Lower leg skin (tissue), 4 donors: Measurements from ENCODE around the gene SPAG17. TPM values are rescaled to one million over a fixed set of nuclear protein-coding genes. Genes with fewer than 3 reads are reported as not detected.

Experiments
- DNase-seq, 2 donors: peaks; one replicate each; pipeline ENCODE4 v3.0.0-alpha.2; 2019; ENCODE audit warnings: low spot score in 2 of 2
- H3K4me3 ChIP-seq: fragments of 200-600 bp; sonication (generic); 2 replicates; pipeline ENCODE4 v1.5.1; 2017; ENCODE audit warnings: mild to moderate bottlenecking, low read depth; ENCODE audit not compliant: poor library complexity, severe bottlenecking
- POLR2A ChIP-seq, 2 donors: fragments of 450-650 bp; IDR thresholded peaks; one replicate each; pipeline ENCODE4 v1.6.1; 2016 to 2017; ENCODE audit warnings: antibody characterized with exemption in 2 of 2, mild to moderate bottlenecking in 1 of 2, moderate library complexity in 1 of 2
- WGBS, 2 donors: methylation state at CpG; one replicate each; pipeline ENCODE4 v1.1.5; 2018; 5-methylcytosine and 5-hydroxymethylcytosine counted together
- intact Hi-C: fragments of 100-400 bp; cut with DNase I; formaldehyde crosslinking; loops from one replicate; pipeline ENCODE4 v1.15.0; 2023; ENCODE audit warnings: low total_unique reads
- total RNA-seq, 4 donors: library from RNA; depleted of rRNA; stranded (reverse); fragments of >200 nt; gene quantifications; one replicate each; pipeline ENCODE4 v1.1.0, GENCODE V29; 2016
- TF ChIP-seq, protein P1 (sequence below), 3 donors: fragments of 450-650 bp; IDR thresholded peaks; one replicate each; pipeline ENCODE4 v1.5.1; 2016; ENCODE audit warnings: antibody characterized with exemption in 3 of 3, mild to moderate bottlenecking in 3 of 3, moderate library complexity in 2 of 3

The SPAG17 gene
- total RNA-seq, 4 donors from 2014 or later = 3.3 to 7.9 TPM; not detected in 2

DNA sequence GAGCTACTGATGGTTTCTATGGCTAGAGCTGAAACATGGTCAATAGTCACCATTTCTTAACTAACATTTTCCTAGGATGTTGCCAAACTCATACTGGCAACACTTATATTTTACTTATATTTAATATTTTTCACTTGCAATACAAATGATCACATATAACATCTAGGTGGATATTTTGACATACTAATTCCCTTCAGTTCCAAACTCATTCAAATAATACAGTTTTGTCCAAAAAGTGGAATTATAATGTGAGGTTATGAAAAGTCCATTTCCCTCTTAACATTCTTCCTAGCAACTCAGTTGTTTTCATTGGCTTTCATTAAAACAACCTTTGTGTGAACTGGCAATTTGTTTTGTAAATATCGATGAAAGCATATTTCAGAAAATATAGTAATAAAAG lies 16.0 kb downstream of the SPAG17 start:
- no peak overlapping the region for H3K4me3 ChIP-seq
- no peak for DNase-seq
- WGBS, 2 donors = 44 to 53% methylated on average over 1 of the region's 1 CpG
- intact Hi-C loops = no loop called here
- no peak for TF ChIP-seq POLR2A (IDR thresholded peaks at IDR 0.05)
- TF ChIP-seq, protein P1, sequence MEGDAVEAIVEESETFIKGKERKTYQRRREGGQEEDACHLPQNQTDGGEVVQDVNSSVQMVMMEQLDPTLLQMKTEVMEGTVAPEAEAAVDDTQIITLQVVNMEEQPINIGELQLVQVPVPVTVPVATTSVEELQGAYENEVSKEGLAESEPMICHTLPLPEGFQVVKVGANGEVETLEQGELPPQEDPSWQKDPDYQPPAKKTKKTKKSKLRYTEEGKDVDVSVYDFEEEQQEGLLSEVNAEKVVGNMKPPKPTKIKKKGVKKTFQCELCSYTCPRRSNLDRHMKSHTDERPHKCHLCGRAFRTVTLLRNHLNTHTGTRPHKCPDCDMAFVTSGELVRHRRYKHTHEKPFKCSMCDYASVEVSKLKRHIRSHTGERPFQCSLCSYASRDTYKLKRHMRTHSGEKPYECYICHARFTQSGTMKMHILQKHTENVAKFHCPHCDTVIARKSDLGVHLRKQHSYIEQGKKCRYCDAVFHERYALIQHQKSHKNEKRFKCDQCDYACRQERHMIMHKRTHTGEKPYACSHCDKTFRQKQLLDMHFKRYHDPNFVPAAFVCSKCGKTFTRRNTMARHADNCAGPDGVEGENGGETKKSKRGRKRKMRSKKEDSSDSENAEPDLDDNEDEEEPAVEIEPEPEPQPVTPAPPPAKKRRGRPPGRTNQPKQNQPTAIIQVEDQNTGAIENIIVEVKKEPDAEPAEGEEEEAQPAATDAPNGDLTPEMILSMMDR (IDR thresholded peaks at IDR 0.05) = no peak

DNA sequence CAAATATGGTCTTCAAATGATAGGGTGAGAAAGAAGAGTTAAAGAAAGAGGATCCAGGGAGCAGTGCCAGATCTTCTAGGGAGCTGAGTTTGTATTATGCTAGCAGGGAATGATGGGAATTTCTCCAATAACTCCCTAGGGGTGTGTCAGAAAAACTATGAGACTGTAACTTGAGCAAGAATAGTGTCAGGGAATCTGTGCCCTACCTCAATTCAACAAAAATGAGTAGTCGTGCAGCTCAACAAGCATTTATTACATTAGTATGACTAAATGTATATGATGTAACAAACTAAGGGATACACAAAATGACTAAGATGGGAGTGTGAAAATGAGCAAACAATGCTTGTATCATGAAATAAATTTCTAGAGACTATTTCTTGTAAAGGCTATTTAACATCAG lies 24.2 kb downstream of the SPAG17 start:
- intact Hi-C loops = no loop called here
- WGBS, 2 donors = 55 to 60% methylated on average over 1 of the region's 1 CpG
- no peak for DNase-seq
- TF ChIP-seq POLR2A (IDR thresholded peaks at IDR 0.05) = no peak
- TF ChIP-seq, protein P1 (IDR thresholded peaks at IDR 0.05) = no peak
- H3K4me3 ChIP-seq = no peak overlapping the region

DNA sequence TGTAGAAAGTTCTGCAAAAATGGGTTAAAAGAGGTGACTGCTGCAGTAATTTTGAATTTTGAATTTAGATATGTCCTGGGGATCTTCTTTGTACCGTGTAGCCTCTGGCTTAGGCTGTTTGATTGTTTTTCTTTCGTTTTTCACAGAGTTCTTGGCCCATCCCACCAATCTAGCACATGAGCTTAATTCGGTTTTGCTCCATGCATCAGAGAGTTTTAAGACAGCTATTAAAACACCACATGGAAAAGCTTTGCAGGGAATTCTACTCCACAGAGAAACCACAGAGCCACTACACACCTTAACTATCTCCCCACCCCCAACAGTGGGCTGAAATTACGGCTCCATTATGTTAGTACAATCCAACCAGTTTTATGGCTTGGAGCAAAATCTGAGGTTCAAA lies 25.5 kb downstream of the SPAG17 start:
- TF ChIP-seq POLR2A (IDR thresholded peaks at IDR 0.05) = no peak
- TF ChIP-seq, protein P1 (IDR thresholded peaks at IDR 0.05) = no peak
- WGBS, 2 donors = 27 to 29% methylated on average over 4 of the region's 4 CpGs
- no peak overlapping the region for H3K4me3 ChIP-seq
- intact Hi-C loops = no loop called here
- no peak for DNase-seq

DNA sequence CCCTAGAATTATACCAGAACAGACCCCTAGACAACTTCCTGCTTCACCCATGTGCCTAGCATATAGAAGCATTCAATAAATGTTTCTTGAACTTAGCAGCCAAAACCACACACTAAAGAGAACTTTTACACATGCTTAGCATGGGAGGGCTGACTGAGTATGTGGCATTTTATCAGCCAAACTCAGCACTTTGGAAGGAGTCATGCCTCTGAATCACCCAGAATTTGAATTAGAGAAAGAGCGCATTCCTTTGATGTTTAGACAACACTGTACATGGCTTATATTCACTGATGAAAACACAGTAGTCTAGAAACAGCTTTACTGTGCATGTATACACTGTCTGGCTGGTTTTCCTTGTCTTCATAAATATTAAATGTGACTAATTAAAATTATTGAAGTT lies 26.1 kb downstream of the SPAG17 start:
- 38 to 64% methylated on average over 1 of the region's 1 CpG for WGBS, 2 donors
- H3K4me3 ChIP-seq = no peak overlapping the region
- intact Hi-C loops = no loop called here
- no peak for TF ChIP-seq POLR2A (IDR thresholded peaks at IDR 0.05)
- TF ChIP-seq, protein P1 (IDR thresholded peaks at IDR 0.05) = no peak
- no peak for DNase-seq

DNA sequence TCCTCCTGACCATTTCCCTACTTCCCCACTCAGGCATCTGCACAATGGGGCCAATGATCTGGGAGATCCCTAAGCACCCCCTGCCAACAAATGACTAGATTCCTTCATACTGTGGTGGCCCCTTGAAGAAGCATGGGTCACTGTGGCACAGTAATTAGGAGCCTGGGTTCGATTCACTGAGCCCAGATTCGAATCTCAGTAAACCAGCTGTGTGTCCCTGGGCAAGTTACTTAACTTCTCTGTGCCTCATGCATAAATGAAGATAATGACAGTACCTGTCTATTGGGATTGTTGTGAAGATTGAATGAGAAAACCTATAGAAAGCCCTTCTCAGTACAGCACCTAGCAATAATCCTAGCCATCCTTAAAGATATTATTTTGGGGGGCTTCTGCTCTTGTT lies 27.5 kb downstream of the SPAG17 start:
- TF ChIP-seq, protein P1 (IDR thresholded peaks at IDR 0.05) = no peak
- TF ChIP-seq POLR2A (IDR thresholded peaks at IDR 0.05) = no peak
- WGBS, 2 donors = 81 to 84% methylated on average over 2 of the region's 2 CpGs
- DNase-seq = no peak
- no peak overlapping the region for H3K4me3 ChIP-seq
- intact Hi-C loops = no loop called here

DNA sequence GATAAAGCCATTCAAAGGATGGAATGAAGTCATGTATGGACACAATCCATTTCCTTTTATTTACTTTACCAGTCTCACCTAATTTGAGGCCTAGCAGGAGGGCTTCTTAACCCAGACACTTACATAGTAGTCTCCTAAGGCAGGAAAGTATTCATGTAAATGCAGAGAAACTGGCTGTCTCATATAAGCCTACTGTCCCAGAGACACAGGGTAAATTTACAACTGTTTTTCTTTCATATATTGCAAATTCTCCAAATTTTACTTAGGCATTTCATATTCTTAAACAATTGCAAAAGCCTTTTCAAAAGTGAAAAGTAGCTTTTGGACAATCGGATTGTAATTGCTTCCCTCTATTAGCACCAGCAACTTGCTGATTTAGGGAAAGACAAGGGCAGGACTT lies 29.9 kb downstream of the SPAG17 start:
- WGBS, 2 donors = 79 to 85% methylated on average over 1 of the region's 1 CpG
- no peak overlapping the region for H3K4me3 ChIP-seq
- TF ChIP-seq, protein P1 (IDR thresholded peaks at IDR 0.05) = no peak
- no peak for TF ChIP-seq POLR2A (IDR thresholded peaks at IDR 0.05)
- DNase-seq = no peak
- intact Hi-C loops = no loop called here
